22Rv1 (cell line): ENCODE data around the gene ABLIM2.

Source experiments
- CTCF ChIP-seq: fragments of 450-650 bp; IDR thresholded peaks from 2 replicates; pipeline ENCODE4 v1.5.1; 2017; ENCODE audit warnings: mild to moderate bottlenecking
- ZFX ChIP-seq: fragments of 450-650 bp; IDR thresholded peaks from 2 replicates; pipeline ENCODE4 v1.6.1; 2017; ENCODE audit warnings: antibody characterized with exemption, borderline replicate concordance

GRCh38 chr4:8053688-8054449 lies 104.7 kb downstream of the ABLIM2 start:
- no peak for TF ChIP-seq CTCF
- no peak for TF ChIP-seq ZFX
